GM23338 (cell line): ENCODE results near the gene ULBP2.
"Not testable (repeated sequence)": the region's sequence is repeated elsewhere in the genome, so short reads cannot be mapped to it uniquely, and the experiment has no call there.

ENCODE experiments used
- CREB1 ChIP-seq: fragments of 250-450 bp; sonication (Bioruptor Pico); IDR thresholded peaks from 2 replicates; pipeline ENCODE4 v1.5.0; 2020; ENCODE audit warnings: low read depth, mild to moderate bottlenecking, moderate library complexity
- EZH2 ChIP-seq: fragments of 200-600 bp; sonication (generic); IDR thresholded peaks from one replicate; pipeline ENCODE4 v1.8.0; 2017; ENCODE audit warnings: antibody characterized with exemption, mild to moderate bottlenecking, low read depth; ENCODE audit not compliant: unreplicated experiment
- EZH2phosphoT487 ChIP-seq: fragments of 200-600 bp; sonication (generic); IDR thresholded peaks from one replicate; pipeline ENCODE4 v1.8.1; 2018; ENCODE audit warnings: antibody characterized with exemption; ENCODE audit not compliant: unreplicated experiment
- JUNB ChIP-seq: IDR thresholded peaks from one replicate; pipeline ENCODE4 v1.6.1; 2016; ENCODE audit warnings: antibody characterized with exemption; ENCODE audit not compliant: unreplicated experiment
- NANOG ChIP-seq: IDR thresholded peaks from 2 replicates; pipeline ENCODE4 v1.6.1; 2016; ENCODE audit warnings: antibody characterized with exemption, borderline replicate concordance
- POLR2AphosphoS5 ChIP-seq: IDR thresholded peaks from 2 replicates; pipeline ENCODE4 v1.6.1; 2016; ENCODE audit warnings: antibody characterized with exemption, low read depth
- STAT1 ChIP-seq: IDR thresholded peaks from one replicate; pipeline ENCODE4 v1.6.1; 2016; ENCODE audit warnings: antibody characterized with exemption; ENCODE audit not compliant: unreplicated experiment
- TF ChIP-seq, protein P1 (sequence below), 2 experiments: fragments of 200-600 bp in 1 of 2; sonication (generic) in 1 of 2; conservative IDR thresholded peaks; 2 replicates each; pipeline versions ENCODE4 v1.5.1 to v1.6.1; 2016 to 2017; ENCODE audit warnings: antibody characterized with exemption in 2 of 2, low read depth in 2 of 2, mild to moderate bottlenecking in 2 of 2, moderate library complexity in 1 of 2
- TF ChIP-seq, protein P2 (sequence below): IDR thresholded peaks from one replicate; pipeline ENCODE4 v1.6.1; 2018; ENCODE audit warnings: antibody characterized with exemption; ENCODE audit not compliant: unreplicated experiment
- TF ChIP-seq, protein P3 (sequence below): IDR thresholded peaks from 2 replicates; pipeline ENCODE4 v1.6.1; 2016; ENCODE audit warnings: antibody characterized with exemption

DNA sequence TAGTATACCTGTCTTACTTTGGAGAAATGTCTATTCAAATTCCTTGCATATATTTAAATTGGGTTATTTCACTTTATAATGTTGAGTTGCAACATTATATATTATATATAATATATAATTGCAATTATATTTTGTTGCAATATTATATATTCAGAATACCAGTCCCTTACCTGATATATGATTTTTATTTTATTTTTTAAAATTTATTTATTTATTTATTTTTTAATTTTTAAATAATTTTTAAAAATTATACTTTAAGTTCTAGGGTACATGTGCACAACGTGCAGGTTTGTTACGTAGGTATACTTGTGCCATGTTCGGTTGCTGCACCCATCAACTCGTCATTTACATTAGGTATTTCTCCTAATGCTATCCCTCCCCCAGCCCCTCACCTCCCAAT is 14.8 kb upstream of the ULBP2 start:
- TF ChIP-seq, protein P1, sequence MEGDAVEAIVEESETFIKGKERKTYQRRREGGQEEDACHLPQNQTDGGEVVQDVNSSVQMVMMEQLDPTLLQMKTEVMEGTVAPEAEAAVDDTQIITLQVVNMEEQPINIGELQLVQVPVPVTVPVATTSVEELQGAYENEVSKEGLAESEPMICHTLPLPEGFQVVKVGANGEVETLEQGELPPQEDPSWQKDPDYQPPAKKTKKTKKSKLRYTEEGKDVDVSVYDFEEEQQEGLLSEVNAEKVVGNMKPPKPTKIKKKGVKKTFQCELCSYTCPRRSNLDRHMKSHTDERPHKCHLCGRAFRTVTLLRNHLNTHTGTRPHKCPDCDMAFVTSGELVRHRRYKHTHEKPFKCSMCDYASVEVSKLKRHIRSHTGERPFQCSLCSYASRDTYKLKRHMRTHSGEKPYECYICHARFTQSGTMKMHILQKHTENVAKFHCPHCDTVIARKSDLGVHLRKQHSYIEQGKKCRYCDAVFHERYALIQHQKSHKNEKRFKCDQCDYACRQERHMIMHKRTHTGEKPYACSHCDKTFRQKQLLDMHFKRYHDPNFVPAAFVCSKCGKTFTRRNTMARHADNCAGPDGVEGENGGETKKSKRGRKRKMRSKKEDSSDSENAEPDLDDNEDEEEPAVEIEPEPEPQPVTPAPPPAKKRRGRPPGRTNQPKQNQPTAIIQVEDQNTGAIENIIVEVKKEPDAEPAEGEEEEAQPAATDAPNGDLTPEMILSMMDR (conservative IDR thresholded peaks at IDR 0.05; ENCODE audit: low read depth in 2 of 2), result not testable (repeated sequence)
- TF ChIP-seq, protein P2, sequence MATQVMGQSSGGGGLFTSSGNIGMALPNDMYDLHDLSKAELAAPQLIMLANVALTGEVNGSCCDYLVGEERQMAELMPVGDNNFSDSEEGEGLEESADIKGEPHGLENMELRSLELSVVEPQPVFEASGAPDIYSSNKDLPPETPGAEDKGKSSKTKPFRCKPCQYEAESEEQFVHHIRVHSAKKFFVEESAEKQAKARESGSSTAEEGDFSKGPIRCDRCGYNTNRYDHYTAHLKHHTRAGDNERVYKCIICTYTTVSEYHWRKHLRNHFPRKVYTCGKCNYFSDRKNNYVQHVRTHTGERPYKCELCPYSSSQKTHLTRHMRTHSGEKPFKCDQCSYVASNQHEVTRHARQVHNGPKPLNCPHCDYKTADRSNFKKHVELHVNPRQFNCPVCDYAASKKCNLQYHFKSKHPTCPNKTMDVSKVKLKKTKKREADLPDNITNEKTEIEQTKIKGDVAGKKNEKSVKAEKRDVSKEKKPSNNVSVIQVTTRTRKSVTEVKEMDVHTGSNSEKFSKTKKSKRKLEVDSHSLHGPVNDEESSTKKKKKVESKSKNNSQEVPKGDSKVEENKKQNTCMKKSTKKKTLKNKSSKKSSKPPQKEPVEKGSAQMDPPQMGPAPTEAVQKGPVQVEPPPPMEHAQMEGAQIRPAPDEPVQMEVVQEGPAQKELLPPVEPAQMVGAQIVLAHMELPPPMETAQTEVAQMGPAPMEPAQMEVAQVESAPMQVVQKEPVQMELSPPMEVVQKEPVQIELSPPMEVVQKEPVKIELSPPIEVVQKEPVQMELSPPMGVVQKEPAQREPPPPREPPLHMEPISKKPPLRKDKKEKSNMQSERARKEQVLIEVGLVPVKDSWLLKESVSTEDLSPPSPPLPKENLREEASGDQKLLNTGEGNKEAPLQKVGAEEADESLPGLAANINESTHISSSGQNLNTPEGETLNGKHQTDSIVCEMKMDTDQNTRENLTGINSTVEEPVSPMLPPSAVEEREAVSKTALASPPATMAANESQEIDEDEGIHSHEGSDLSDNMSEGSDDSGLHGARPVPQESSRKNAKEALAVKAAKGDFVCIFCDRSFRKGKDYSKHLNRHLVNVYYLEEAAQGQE, result not testable (repeated sequence)
- not testable (repeated sequence) for TF ChIP-seq JUNB, EZH2phosphoT487, EZH2, STAT1, POLR2AphosphoS5, CREB1, NANOG
- TF ChIP-seq, protein P3, sequence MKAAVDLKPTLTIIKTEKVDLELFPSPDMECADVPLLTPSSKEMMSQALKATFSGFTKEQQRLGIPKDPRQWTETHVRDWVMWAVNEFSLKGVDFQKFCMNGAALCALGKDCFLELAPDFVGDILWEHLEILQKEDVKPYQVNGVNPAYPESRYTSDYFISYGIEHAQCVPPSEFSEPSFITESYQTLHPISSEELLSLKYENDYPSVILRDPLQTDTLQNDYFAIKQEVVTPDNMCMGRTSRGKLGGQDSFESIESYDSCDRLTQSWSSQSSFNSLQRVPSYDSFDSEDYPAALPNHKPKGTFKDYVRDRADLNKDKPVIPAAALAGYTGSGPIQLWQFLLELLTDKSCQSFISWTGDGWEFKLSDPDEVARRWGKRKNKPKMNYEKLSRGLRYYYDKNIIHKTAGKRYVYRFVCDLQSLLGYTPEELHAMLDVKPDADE, result not testable (repeated sequence)
